Erythroblast (primary cell): ENCODE data around the gene QRICH1.
A peak's percentile ranks its signal among the peaks of the same experiment; 100 is the strongest.

Experiments
- DNase-seq, 2 experiments: peaks; one replicate each; lab custom pipeline; 2025; lab: John Stamatoyannopoulos, UW
- GATA1 ChIP-seq: IDR thresholded peaks from 2 replicates; pipeline ENCODE4 v1.6.1; 2011; ENCODE audit warnings: low read depth, mild to moderate bottlenecking, control low read depth, low read length, moderate library complexity
- POLR2A ChIP-seq: IDR thresholded peaks from 2 replicates; pipeline ENCODE4 v1.6.1; 2011; ENCODE audit warnings: mild to moderate bottlenecking, low read length

The QRICH1 gene

DNA sequence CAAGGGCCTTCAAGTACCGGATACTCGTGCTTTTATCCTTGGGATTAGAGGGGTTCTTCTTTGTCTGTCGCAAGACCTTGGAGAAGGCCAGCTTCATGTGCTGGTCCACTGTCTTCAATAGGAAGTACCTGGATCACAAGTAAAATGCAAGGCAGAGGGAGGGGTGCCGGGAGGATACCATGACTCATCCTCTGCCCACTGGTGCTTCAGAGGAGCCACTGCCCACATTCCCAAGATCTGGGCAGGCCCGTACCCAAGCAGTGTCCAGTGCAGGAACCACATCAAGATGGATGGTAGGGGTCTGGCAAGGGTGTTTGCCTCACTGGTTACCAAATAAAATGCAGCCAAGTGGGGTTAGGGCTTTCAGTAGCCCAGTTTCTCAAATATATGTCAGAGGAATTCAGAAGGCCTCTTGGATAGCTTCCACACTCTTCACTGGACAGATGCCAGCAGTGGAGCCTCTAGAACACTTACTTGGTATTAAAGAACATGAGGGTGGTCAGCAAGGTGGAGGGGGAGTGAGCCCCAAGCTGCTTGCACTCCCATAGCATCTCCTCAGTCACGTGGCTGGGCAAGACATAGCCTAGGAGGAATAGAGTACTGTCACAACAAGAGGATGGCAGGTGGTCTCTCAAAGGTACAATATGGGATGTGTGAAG lies 61.1 kb downstream of the QRICH1 start:
- TF ChIP-seq POLR2A (no peak), GATA1 (no peak)
- DNase-seq: no peak

DNA sequence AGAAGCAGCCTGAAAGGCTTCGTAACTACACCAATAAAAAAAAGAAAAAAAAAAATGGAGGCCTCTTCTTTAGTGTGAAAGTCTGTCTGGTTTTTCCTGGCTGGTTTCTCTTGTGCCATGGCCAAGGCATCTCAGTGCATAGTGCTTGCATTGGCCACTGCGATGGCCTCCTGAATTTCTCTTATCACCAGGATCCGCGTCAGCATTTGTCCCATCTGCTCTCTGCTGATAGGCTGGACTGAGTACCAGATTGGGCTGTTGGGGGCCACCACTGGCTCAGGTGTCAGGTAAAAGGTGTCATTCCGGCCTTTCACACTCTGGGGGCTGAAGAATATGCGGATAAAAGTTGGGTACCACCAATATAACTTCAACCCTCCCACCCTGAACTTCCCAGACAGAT lies 63.5 kb downstream of the QRICH1 start:
- DNase-seq: peak; percentile 76 to 83
- TF ChIP-seq GATA1: no peak
- no peak for TF ChIP-seq POLR2A

DNA sequence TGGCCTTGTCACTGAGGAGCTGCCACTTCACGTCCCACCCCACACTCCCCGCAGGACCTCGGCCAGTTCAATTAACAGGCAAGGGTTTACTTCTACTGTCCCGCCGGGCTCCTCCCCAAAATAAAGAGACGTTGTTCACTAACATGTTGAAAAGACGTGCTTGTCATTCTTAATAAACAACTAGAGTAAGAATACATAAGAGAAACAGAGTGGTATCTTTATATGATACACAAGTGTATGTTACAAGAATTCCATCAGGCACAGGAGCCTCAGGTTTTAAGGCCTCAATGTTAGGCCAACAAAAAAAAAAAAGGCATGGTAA lies 64.3 kb downstream of the QRICH1 start:
- no peak for DNase-seq
- no peak for TF ChIP-seq GATA1
- peak; percentile 66 for TF ChIP-seq POLR2A

DNA sequence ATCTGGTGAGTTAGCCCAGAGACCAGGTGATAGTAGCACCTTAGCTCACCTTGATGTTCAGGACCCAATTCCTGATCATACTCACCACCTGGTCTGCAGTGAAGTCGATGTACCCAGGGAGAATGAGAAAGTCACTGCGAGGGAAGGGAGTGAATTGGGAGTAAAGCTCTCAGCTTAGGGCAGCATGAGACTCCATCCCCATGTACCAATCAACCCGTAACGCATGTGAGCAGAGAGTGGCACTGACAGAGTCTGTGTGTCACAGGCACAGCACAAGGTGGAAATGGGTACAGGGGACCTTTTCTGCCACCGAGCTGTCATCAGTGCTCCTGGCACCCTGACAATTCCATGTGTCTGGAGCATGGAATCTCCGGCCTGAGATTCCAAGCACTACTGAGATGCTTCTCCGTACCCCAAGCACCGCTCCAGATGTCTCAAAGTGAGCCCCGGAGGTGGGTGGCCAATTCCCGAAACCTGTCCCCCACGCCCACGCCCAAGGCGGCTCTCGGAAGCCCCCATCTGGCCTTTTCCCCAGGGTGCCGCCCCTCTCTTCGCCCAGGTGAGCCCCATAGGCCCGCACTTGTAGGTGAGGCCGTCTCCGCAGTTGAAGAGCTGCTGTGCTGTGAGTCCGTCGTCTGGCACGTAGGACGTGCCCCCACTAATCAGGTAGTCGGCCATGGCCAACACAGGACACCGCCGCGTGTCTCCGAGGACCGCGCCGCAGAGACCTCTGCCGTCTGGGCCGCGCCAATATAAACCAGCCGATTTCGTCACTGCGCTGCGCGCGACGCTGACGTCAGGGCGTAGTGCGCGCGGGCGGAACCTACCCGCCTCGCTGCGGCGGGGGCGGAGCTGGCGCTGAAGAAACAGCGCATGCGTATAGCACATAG lies 65.0 kb downstream of the QRICH1 start, which contains the start of gene IMPDH2:
Gene IMPDH2 (minus strand): TSS at position 726 of the 890 bp plus-strand sequence. CDS start 48 bp downstream, at position 678.
- peak; percentile 97 to 99 for DNase-seq
- TF ChIP-seq POLR2A (peak; percentile 99), GATA1 (no peak)

DNA sequence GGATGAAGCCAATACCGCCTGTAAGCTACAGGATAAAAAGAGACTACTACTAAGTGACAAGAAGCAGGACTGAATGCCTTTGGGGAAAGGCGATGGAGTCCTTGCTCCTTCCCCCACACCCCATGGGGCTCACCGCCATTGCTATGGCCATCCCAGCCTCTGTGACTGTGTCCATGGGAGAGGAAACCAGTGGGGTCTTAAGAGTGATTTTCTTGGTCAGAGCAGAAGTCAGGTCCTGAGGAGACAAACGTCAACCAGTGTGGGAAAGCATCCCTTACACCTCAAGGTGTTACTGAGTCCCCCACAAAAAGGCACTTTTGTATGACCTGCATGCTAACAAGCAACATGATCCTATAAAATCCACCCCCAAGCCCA lies 65.6 kb downstream of the QRICH1 start:
- no peak for DNase-seq
- TF ChIP-seq POLR2A: no peak
- TF ChIP-seq GATA1: no peak

DNA sequence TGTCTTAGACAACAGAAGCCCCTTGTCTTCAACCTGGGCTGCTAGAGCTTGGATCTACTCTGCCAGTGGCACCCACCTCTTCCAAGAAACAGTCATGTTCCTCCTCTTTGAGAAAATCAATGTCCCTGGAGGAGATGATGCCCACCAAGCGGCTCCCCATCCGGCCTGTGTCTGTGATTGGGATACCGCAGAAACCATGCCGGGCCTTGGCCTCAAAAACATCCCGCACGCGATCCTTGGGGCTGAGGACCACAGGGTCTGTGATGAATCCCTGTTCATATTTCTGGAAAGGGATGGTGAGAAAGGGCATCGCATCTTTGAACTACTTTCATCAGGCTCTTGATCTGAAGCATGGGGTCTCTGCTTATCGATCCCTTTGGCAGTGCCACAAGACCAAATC lies 66.2 kb downstream of the QRICH1 start:
- TF ChIP-seq GATA1 (no peak), POLR2A (no peak)
- no peak for DNase-seq

DNA sequence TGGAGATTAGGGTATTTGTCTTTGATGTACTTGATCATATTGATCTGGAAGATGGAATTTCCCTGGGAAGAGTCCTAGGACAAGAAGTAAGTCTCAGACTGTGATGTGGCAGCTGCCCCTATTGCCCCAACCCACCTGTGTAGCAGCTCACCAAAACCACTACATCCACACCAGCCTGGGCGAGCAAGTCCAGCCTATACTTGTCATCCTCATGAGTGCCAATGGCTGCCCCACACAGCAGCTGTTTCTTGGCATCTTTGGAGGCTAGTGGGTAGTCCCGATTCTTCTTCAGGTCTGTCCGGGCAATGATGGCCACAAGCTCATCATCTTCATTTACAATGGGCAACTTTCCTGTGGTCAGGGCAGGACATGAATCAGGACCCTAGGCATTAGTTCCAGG lies 67.3 kb downstream of the QRICH1 start:
- TF ChIP-seq POLR2A (peak; percentile 31), GATA1 (no peak)

DNA sequence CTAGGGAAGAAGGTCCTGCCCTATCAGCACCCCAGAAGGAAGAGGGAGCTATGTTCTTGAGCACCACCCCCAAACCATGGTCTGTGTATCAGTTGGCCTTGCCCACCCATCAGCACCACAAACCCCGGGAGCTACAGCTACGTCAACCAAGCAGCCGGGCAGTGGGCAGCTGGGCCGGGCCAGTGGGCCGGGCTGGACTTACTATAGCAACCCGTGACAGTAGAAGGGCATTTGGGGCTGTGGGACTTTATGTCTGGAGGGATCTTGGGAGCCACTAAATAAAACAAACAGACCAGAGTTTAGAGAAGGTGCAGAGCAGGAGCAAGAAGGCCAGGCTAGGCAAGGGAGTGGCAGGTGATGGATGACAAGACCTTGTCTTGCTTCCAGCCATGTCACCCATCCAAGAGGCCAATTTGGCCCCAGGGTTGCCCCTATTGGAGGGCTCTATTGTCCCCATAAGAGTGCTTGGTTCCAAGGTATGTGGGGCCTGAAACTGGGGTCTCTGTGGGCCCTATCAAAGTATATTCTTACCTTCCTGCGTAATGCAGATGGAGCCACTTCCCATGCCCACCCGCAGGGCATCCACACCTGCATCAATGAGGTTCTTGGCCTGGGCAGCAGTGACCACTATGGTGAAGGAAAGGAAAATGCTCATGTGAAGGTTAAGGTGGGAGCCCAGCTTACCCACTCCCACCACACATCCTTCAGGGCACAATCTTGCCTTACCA lies 67.9 kb downstream of the QRICH1 start:
- peak; percentile 35 for TF ChIP-seq POLR2A
- TF ChIP-seq GATA1: no peak

More for the DNA sequence above, 67.3 kb downstream of the QRICH1 start:
- no peak for DNase-seq

DNA sequence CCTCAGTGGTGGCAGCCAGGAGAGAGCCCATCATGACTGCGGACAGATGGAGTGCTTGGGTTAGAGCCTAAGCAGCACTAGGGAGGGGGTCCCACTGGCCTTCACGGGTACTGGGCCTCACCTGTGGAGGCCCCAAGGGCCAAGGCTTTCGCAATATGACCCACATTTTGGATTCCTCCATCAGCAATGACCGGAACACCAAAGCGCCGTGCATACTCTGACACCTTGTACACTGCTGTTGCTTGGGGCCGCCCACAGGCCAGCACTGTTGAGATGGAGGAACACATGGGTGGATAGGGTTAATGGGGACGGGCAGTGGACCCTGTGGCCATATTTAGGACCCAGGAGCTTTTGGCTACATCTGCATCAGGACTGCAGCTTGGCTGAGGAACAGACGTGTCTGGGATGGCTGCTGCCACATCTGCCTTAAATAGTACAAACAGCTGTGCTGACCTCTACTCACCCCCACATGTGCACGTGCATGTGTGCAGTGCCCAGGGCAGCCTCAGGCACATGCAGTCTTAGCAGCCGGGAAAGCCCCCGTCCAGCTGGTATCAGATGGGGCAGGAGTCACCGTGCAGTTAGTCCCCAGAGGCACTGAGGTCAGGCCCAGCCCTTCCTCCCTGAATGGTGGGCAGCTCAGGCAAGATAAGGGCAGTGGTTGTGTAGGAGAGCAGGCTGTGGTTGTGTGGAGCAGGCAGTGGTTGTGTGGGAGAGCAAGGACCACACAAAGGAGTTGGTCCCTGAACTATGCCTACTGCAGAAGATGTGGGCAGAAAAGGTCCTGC lies 68.7 kb downstream of the QRICH1 start:
- peak; percentile 48 to 82 for DNase-seq
- no peak for TF ChIP-seq GATA1
- peak; percentile 49 for TF ChIP-seq POLR2A

More for the DNA sequence above, 67.9 kb downstream of the QRICH1 start:
- no peak for DNase-seq

DNA sequence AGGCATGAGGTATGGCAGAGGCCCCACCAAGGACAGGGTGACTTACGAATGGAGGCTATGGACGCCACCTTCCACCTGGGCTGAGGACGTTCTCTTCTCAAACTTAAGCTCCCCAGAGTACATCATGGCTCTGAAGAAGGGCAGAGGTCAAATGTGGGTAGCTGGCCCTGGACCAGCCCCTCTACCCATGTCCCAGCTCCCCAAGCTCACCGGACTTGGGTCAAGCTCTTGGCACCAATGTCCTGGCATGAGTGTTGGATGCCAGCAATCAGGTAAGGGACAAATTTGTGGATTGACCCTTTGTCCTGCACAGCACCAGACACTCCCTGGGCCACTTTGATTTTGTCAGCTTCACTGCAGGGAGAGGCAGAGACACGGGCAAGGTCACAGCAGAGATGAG lies 69.4 kb downstream of the QRICH1 start:
- TF ChIP-seq GATA1 (no peak), POLR2A (no peak)
- no peak for DNase-seq

DNA sequence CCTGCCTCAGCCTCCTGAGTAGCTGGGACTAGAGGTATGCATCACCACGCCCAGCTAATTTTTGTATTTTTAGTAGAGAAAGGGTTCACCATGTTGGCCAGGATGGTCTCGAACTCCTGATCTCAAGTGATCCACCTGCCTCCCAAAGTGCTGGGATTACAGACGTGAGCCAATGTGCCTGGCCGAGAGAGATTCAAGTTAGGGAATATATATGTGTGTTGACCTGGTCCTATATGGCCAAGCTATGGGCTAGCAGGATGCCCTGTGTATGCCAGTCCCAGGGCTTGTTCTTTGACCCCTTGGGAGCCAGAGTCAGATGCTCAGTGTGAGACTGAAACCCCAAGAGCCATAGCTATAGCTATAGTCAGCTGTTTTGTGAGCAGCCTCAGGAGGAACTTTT lies 70.1 kb downstream of the QRICH1 start:
- no peak for DNase-seq
- TF ChIP-seq GATA1: no peak

DNA sequence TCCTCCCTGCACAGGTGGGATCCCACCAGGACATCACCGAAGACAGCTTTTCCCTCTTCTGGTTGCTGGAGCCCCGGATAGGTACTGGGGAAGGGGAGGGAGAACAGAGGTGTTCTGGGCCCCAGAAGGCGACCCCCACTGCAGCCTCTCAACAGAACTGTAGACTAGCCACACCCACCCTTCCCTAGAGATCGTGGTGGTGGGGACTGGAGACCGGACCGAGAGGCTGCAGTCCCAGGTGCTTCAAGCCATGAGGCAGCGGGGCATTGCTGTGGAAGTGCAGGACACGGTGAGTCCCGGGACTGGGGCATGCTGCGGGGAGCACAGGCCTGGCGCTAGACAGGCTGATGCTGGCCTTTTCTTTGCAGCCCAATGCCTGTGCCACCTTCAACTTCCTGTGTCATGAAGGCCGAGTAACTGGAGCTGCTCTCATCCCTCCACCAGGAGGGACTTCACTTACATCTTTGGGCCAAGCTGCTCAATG lies 71.1 kb downstream of the QRICH1 start:
- TF ChIP-seq GATA1: no peak
- TF ChIP-seq POLR2A: no peak
- peak; percentile 49 for DNase-seq

DNA sequence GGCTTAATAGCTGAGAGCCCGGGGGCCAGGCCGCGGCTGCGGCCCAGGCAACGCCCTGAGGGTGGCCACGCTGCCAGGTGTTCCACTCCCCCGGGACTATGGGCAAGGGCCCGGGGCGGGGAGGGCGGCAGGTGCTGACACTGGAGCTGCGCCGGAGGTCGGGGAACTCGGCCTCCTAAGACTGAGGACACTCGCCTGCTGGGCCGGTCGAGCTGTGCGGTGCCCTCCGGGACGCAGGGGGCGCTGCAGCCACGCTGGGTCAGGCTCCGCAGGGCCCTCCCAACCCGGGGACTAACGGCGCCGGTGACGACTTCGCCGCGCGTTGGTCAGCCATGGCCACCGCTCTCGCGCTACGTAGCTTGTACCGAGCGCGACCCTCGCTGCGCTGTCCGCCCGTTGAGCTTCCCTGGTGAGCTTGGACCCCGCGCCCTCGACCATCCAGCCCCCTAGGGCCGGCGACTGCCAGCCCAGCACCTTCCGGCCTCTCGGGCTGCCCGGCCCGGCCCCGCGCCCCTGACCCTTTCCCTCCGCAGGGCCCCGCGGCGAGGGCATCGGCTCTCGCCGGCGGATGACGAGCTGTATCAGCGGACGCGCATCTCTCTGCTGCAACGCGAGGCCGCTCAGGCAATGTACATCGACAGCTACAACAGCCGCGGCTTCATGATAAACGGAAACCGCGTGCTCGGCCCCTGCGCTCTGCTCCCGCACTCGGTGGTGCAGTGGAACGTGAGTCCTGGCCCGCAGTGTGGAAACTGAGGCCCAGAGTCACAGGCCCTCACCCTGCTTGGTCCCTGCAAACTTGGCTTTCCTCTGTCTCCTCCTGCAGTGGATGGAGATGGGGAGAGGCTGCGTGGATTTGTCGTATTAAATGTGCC lies 71.8 kb downstream of the QRICH1 start, which contains the start of gene NDUFAF3:
Gene NDUFAF3 (plus strand): TSS at position 309 of the 875 bp plus-strand sequence. CDS start 24 bp downstream, at position 333.
- DNase-seq: peak; percentile 96 to 97
- TF ChIP-seq POLR2A (peak; percentile 80), GATA1 (no peak)
